Stimulated activated CD4-positive, alpha-beta T cell treated with anti-CD3 and anti-CD28 coated beads, TNF-alpha, amount 100 ng/mL, for 24 hours (primary cell): ENCODE results near the gene GPAT2.
"Not testable (repeated sequence)": the region's sequence is repeated elsewhere in the genome, so short reads cannot be mapped to it uniquely, and the experiment has no call there.

Experiments
- DNase-seq, 3 experiments: peaks; one replicate each; pipeline ENCODE4 v3.0.0-alpha.2; 2020; ENCODE audit warnings: low read depth in 3 of 3

The GPAT2 gene

DNA sequence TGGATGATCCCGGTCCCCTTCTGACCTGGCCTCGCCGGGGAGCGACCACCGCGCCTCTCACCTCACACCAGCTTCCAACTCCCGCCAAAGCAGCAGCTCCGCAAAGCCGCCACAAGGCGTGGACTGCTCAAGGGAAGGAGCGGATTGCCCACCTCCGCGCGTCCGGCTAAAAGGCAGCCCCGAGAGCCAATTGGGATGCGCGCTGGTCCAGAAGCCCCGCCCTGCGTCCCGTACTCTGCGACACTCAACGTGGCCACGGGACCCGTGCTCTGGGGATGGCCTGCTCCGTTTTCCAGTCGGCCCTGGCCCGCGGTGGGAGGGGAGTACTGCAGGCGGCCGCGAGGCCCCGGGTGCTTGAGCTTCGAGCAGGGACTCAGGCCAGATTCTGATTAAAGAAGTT is at the start of gene GPAT2:
TSS of gene GPAT2 (minus strand) at position 125 of the 400 bp plus-strand sequence. CDS start 2,557 bp downstream, outside the sequence.
- not testable (repeated sequence) for DNase-seq

GRCh38 chr2:96083989-96084857 is 49.5 kb upstream of the GPAT2 start:
- DNase-seq: no peak

DNA sequence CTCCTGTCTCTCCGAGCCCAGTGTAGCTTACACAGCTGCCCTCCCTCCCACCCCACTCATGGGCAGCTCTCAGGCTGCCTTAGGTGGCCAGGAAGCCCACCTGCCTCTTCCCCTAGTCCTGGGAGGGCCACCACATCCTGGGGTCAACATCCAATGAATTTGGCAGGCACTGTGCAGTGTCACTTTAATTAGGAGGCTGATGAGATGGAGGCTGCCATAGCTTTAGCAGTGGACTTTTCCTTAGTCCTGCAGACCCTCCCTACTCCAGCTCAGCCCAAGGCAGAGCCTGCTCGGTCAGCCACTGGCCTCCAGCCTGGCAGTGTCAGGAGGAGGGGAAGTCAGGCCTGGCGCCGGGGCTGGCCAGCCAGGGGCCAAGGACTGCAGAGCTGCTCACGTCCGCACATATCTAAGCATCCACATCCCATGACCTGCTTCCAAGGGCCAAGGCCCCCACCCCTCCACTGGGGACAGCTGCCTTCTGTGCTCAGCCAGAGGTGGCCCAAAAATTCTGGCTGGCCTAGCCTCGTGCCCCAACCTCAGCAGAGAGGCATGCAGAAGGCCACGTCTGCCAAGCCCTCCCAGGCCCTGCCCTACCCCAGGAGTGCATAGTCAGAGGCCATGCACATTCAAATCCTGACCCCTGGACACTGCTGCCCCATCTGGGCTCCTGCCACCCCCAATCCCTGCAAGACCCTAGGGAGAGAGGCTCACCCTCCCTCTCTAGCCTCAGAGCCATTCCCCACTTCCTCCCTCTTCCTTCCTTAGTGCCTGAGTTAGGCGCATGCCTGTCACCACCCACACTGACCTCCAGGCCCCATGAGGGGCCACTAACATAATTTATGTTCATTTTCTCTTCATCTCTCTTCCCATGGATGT is 48.6 kb upstream of the GPAT2 start:
- DNase-seq: no peak

DNA sequence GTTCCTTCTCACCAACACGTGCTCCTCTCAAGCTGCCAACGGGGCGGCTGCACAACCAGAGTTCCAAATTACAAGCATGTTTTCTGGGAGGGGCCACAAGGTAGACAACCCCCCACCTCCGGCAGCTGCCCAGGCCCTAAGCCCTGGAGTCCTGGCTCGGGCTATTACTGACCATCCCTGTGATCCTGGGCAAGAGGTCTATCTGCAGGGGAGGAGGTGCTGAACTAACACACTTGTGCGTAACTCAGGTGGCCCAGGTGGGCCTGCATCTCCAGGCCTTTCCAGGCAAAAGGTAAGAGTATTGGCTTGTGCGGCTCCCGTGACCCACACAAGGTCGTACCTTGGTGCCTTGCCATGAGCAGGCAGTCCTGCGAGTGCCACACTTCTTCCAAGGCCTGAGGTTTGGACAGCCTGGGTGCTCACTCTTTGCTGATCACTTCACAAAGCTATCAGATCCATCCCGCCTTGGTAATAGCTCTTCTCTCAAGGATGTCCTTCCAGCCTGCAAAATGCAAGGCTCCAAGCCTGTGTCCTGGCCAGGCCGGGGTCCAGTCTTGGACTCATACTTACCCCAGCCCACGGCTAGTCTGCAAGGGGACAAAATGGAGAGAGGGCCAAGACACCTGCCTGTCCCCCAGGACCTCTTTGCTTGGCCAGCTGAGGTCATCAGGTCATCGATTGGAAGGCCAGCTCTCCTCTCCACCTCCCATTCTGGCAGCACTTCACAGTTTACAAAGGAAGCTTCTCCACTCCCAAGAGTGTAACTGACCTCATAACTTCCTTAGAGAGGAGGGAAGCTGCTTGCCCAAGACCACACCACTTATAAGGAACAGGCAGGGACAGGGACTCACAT is 47.7 kb upstream of the GPAT2 start:
- no peak for DNase-seq

DNA sequence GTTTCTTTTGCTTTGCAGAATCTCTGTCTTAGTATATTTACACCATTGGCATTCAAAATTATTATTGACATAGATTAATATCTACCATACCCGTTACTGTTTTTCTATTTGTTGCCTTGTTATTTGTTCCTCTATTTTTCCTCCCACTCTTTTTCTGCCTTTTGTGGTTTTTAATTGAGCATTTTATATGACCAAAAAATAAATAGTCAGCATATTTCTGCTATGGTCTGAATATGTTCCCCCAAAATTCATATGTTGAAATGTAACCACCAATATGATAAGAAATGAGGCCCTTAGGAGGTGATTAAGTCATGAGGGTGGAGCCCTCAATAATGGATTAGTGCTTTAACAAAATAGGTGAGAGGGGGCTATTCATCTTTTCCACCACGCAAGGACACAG is 46.3 kb upstream of the GPAT2 start:
- DNase-seq: no peak

GRCh38 chr2:96075199-96075771 is 40.6 kb upstream of the GPAT2 start:
- no peak for DNase-seq

- DNase-seq: no peak
Measured at GRCh38 chr2:96074156-96074555, 39.4 kb upstream of the GPAT2 start.

- DNase-seq: no peak
Measured at GRCh38 chr2:96073170-96073775, 38.6 kb upstream of the GPAT2 start.

DNA sequence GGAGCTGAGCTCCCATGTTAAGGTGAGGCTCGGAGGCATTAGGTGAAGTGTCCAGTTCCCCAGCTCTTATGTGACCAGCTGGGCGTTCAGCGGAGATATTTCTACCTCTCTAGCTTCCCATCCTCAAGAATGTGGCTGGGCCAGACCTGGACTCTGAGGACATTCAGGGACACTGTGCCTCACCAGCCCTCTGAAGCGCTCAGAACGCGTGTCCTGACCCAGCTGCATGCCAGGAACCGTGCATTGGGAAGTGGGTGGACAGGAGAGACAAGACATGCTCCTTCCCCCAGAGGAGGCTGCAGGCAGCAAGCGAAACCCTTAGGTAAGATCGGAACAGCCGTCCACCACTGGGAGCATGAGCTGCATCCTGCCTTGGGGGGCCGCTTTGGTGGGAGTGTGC is 38.0 kb upstream of the GPAT2 start:
- no peak for DNase-seq

GRCh38 chr2:96071977-96072491 is 37.3 kb upstream of the GPAT2 start:
- DNase-seq: not testable (repeated sequence)

DNA sequence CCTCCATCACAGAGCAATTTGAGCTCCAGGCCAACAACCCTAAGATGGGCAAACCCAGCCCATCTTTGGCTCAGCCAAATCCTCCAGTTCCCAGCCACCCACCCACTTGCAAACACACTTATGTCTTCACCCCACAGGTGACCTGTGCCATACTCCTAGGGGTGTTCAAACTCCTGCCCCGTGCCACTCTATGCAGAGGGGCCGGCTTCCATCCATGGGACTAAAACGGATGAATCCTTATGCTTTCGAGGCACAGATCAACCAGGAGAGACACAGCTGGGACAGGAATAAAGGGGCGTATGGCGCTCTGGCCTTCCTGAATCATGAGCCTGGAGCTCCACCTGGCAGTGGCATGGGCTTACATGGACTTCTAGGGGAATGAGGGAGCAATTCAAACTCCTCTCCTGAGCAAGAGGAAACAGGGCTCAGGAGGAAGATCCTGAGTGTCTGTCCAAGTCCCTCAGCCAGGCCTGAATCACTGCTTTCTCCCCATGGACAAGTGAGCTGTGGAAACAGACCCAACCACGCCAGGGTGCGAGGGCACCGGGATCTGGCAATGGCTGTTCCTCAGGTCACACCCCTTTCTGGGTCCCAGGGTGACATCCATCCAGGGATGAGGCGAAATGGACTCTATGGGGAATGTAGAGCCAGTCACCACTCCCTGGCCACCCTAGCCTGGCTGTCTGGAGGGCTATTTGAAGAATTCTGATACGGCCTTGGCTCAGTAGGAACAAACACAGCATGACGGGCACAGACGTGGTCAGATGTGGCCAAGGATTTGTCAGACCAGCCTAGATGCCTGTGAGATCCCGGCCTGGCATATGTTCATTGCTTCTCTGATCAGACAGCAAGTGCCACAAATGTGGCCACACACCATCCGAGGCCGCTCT is 36.6 kb upstream of the GPAT2 start:
- not testable (repeated sequence) for DNase-seq

DNA sequence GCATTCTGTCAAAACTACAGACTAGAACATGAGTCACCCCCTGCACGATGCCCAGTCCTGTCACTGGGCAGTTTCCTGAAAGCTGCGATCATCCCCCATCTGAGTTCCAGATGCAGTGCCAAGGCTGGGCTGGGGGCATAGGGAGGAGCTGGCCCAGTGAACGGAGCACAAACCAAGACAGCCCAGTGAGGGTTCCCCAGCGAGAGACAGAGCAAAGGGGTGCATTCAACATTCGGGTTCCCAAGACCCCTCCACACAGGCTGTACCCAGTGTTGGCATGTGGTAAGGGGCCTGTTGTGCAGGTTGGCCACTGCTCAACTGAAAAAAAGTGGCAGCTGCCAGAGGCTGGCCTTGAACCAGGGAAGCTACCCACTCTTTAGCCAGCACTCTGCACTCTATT is 35.6 kb upstream of the GPAT2 start:
- DNase-seq: not testable (repeated sequence)

DNA sequence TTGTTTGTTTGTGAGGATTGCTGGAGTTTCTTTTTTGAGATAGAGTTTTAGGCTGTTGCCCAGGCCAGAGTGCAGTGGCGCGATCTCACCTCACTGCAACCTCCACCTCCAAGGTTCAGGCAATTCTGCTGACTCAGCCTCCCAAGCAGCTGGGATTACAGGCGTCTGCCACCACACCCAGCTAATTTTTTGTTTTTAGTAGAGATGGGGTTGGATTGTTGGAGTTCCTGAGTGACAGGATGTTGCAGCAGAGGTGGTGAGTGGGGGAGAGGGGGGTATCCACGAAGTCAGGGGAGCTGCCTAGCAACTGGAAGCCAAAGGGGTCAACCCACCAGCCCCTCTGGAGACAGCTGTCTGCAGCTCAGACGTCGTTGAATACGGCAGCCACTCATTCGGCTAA is 35.2 kb upstream of the GPAT2 start:
- DNase-seq: not testable (repeated sequence)

DNA sequence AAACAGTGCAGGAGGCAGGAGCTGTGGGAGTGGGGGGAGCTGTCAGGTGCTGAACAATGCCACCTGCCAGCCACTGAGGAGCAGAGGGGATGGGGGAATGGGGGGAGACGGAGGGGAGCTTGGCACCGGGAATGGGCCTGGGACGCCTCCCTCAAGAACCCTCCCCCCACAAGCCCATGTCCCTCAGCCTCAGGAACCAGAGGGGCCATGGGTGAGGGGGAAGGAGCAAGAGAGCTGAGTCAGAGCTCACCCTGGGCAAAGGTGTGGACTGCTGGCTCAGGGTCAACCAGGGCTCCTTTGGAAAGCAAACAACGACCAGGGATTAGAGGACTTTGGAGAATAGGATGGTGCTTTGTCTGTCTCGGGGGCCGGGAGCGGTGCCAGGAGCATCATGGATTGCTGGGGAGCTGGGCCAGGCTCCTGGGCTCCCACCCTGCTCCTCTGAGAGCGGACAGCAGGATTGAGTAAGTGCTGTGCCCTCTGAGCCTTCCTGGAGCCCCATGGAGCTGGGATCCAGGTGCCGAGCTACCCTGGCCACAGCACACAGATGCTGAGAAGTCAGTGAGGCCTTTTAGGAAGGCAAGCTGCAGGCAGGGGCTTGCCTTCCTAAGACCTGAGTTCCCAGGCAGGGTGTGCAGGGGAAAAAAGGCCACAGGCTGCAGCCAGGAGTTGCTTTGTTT is 33.3 kb upstream of the GPAT2 start:
- DNase-seq: not testable (repeated sequence)

DNA sequence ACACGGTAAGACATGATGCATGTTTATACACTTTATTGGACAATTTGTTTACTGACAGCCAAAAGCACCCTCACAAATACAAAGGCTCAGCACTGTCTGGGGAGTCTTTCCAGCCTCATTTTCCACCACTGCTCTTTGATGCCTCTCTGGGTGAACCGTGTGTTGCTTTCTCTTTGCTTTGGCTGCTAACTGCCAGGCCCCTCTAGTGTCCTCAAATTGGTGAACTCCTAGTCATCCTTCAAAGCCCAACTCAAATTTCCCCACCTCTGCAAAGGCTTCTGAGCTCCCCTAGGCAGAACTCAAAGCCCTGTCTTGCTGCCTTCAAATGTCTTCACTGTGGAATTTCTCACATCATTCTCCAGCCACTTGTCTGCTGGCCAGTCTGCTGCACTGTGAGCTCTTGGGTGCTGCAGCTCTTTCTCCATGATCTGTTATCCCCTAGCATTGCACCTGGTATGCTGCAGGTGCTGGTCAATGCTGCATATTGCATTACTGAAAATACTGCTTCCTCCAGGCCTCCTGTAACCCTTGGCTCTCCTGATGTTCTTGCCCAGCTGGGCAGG is 32.5 kb upstream of the GPAT2 start:
- DNase-seq: not testable (repeated sequence)

- DNase-seq: not testable (repeated sequence)
Measured at GRCh38 chr2:96066511-96066910, 31.8 kb upstream of the GPAT2 start.

DNA sequence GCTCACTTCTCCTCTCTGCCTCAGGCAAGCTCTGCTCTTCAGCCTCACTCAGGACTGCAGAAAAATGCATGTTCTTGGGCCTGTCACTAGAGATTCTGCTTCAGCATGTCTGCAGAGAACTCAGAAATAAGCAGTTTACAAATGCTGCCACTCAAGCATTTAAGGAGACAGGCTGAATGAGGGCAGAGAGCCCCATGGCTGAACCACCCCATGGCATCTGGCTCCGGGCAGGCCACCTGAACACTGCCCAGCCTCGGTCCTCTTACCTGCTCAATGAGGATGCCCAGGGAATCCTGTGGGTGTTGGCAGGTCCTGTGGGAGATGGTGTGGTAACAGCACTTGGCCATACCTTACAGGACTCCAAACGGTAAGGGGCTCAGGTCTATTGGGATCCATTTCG is 31.2 kb upstream of the GPAT2 start:
- not testable (repeated sequence) for DNase-seq

GRCh38 chr2:96065381-96065930 is 30.7 kb upstream of the GPAT2 start:
- no peak for DNase-seq
